Endothelial cell of umbilical vein (primary cell): ENCODE measurements around the gene RD3L. TPM values are rescaled to one million over a fixed set of nuclear protein-coding genes. Genes with fewer than 3 reads are reported as not detected.

Experiments used
- BruUV-seq: library from RNA; stranded (reverse); fragments of 400-500 nt; replicated peaks from 2 replicates; lab custom pipeline; 2021; lab: Mats Ljungman, UMichigan
- CTCF ChIA-PET: fragments of 300-600, 350-600 bp; sonication (Branson Sonifier 250); formaldehyde crosslinking; loops from one replicate; lab custom pipeline; 2021; ENCODE audit warnings: antibody characterized with exemption, inconsistent platforms; lab: Charles Lee
- POLR2A ChIA-PET: fragments of 300-600, 350-600 bp; sonication (Branson Sonifier 250); formaldehyde crosslinking; loops from one replicate; lab custom pipeline; 2021; ENCODE audit warnings: antibody characterized with exemption, inconsistent platforms; lab: Charles Lee
- DNase-seq: peaks from one replicate; pipeline ENCODE4 v3.0.0-alpha.2; 2011; ENCODE audit warnings: low read depth, low spot score
- FAIRE-seq: peaks from 2 replicates; lab custom pipeline; 2011; peaks lifted over from hg19 to GRCh38; lab: Jason Lieb, UNC
- H2AFZ ChIP-seq: 2 replicates; pipeline ENCODE4 v1.6.0; 2012; ENCODE audit warnings: low read depth, low read length, control low read depth, inconsistent platforms
- H3K27ac ChIP-seq: 2 replicates; pipeline ENCODE4 v1.5.1; 2011; ENCODE audit warnings: low read depth, mild to moderate bottlenecking, control low read depth, low read length, moderate library complexity; ENCODE audit not compliant: insufficient read depth
- H3K27me3 ChIP-seq, 2 experiments: 2 replicates each; pipeline versions ENCODE4 v1.6.0 to v1.6.1; 2011; ENCODE audit warnings: low read length in 2 of 2, mixed read lengths in 1 of 2; ENCODE audit not compliant: control insufficient read depth in 2 of 2, insufficient read depth in 2 of 2
- H3K36me3 ChIP-seq, 2 experiments: 2 replicates in 1 of 2; 3 replicates in 1 of 2; pipeline ENCODE4 v1.5.1; 2011; ENCODE audit warnings: low read length in 2 of 2, mild to moderate bottlenecking in 1 of 2, moderate library complexity in 1 of 2; ENCODE audit not compliant: control insufficient read depth in 2 of 2, insufficient read depth in 2 of 2; ENCODE audit errors: extremely low read depth in 1 of 2
- H3K4me1 ChIP-seq: 3 replicates; pipeline ENCODE4 v1.5.1; 2011; ENCODE audit warnings: mild to moderate bottlenecking, low read length; ENCODE audit not compliant: control insufficient read depth, insufficient read depth; ENCODE audit errors: extremely low read depth
- H3K4me2 ChIP-seq: 2 replicates; pipeline ENCODE4 v1.6.1; 2011; ENCODE audit warnings: low read length, control low read depth, mixed read lengths; ENCODE audit not compliant: insufficient read depth
- H3K4me3 ChIP-seq, 3 experiments: fragments of 200-600 bp in 1 of 3; sonication (generic), shearing (Covaris generic) in 1 of 3; replicated peaks in 1 of 3; 2 replicates each; pipeline ENCODE4 v1.5.1; 2011 to 2016; ENCODE audit warnings: control low read depth in 3 of 3, low read length in 3 of 3, mild to moderate bottlenecking in 2 of 3, inconsistent platforms in 1 of 3, low read depth in 1 of 3, moderate library complexity in 1 of 3; ENCODE audit not compliant: insufficient read depth in 1 of 3
- H3K79me2 ChIP-seq: 2 replicates; pipeline ENCODE4 v1.6.0; 2012; ENCODE audit warnings: low read length, inconsistent platforms; ENCODE audit not compliant: control insufficient read depth, insufficient read depth
- H3K9ac ChIP-seq: replicated peaks from 2 replicates; pipeline ENCODE3; 2011; ENCODE audit warnings: low read length, control low read depth; ENCODE audit not compliant: insufficient read depth; ENCODE audit errors: extremely low read depth
- H3K9me1 ChIP-seq: replicated peaks from 3 replicates; pipeline ENCODE4 v1.6.0; 2011; ENCODE audit warnings: mild to moderate bottlenecking, low read length; ENCODE audit not compliant: control insufficient read depth, insufficient read depth; ENCODE audit errors: extremely low read depth
- H3K9me3 ChIP-seq: replicated peaks from 2 replicates; pipeline ENCODE4 v1.5.1; 2012; ENCODE audit warnings: low read length, inconsistent platforms; ENCODE audit not compliant: control insufficient read depth, insufficient read depth
- H4K20me1 ChIP-seq: replicated peaks from 2 replicates; pipeline ENCODE3; 2011; ENCODE audit warnings: mild to moderate bottlenecking, low read length; ENCODE audit not compliant: control insufficient read depth, insufficient read depth; ENCODE audit errors: extremely low read depth
- EZH2 ChIP-seq: IDR thresholded peaks from 2 replicates; pipeline ENCODE4 v1.6.1; 2012; ENCODE audit warnings: borderline replicate concordance, low read depth, mild to moderate bottlenecking, moderate library complexity, low read length, inconsistent platforms; ENCODE audit not compliant: severe bottlenecking
- GATA2 ChIP-seq: IDR thresholded peaks from 2 replicates; pipeline ENCODE4 v1.7.0; 2011; ENCODE audit warnings: low read depth, mild to moderate bottlenecking, moderate library complexity, mixed read lengths, low read length; ENCODE audit not compliant: insufficient read length, insufficient read depth
- JUN ChIP-seq: IDR thresholded peaks from 2 replicates; pipeline ENCODE4 v1.6.1; 2011; ENCODE audit warnings: borderline replicate concordance, low read depth; ENCODE audit not compliant: insufficient read length, insufficient read depth
- MYC ChIP-seq: IDR thresholded peaks from one replicate; pipeline ENCODE4 v1.6.1; 2011; ENCODE audit warnings: mild to moderate bottlenecking, low read depth, low read length
- dilution Hi-C: fragments of 300-500 bp; cut with MboI; formaldehyde crosslinking; loops from one replicate; pipeline ENCODE4 v1.15.0; 2019; ENCODE audit warnings: low sequenced_read_pairs; ENCODE audit not compliant: extremely low pct_ligation_motif_present
- intact Hi-C: fragments of 100-400 bp; cut with micrococcal nuclease; formaldehyde crosslinking; loops from one replicate; pipeline ENCODE4 v1.10.0; 2022
- polyA plus RNA-seq, 4 experiments: library from polyadenylated mRNA; depleted of rRNA in 3 of 4; stranded (reverse) in 3 of 4; unstranded in 1 of 4; fragments of >200 nt; gene quantifications; 2 replicates each; pipeline versions ENCODE4 v1.2.1 to v1.2.3, GENCODE V29; 2011 to 2012; ENCODE audit warnings: missing spikeins in 1 of 4
- total RNA-seq: library from RNA; stranded (reverse); gene quantifications from 2 replicates; pipeline ENCODE4 v1.2.3, GENCODE V29; 2021
- TF ChIP-seq, protein P1 (sequence below): IDR thresholded peaks from 2 replicates; pipeline ENCODE4 v1.6.1; 2011; ENCODE audit not compliant: insufficient read depth, insufficient read length

Gene RD3L
- total and polyA plus RNA-seq, 2 donors (not counting 3 experiments of a cell fraction or from before 2014, with no cell fraction given): not detected

DNA sequence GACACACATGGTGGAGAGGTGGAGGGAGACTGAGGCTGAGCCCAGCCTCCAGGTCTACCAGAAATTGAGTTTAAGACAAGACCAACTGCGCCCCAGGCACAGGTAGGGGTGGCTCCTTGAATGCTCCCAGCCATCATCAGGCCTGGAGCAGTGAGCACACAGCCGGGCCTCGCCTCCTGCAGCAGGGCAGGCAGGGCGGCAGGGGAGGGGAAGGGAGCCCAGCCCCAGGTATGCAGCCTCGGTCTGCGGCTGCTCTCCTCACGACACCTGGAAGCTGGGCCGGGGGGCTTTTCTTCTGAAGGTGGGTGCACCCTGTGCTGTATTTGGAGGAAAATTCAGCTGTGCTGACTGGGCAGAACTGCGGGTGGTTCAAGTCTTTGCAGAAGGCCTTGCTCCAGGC, 43.6 kb downstream of the RD3L start:
- no peaks in the 10 kb centered on the region for H3K4me1 ChIP-seq
- intact Hi-C loops: no loop called here
- H3K4me3 ChIP-seq: no peak overlapping the region
- H3K9me3 ChIP-seq: no peaks in the 10 kb centered on the region
- no peak overlapping the region for H2AFZ ChIP-seq
- ChIA-PET POLR2A (no interaction called here), CTCF (interaction anchor here (3.7 kb wide), 1 partner anchor 90 kb away, joined by 55 read pairs; no protein-coding TSS in a partner anchor)
- DNase-seq (no peak), FAIRE-seq (no peak)
- no peaks in the 10 kb centered on the region for H4K20me1 ChIP-seq
- H3K4me2 ChIP-seq: no peak overlapping the region
- H3K27me3 ChIP-seq: no peaks in the 10 kb centered on the region
- no TSS peak for BruUV-seq
- H3K9me1 ChIP-seq: no peaks in the 10 kb centered on the region
- no peaks in the 10 kb centered on the region for H3K79me2 ChIP-seq
- dilution Hi-C loops: no loop called here
- H3K27ac ChIP-seq: no peak overlapping the region
- no peak overlapping the region for H3K9ac ChIP-seq
- no peaks in the 10 kb centered on the region for H3K36me3 ChIP-seq
- TF ChIP-seq JUN: no peak
- no peak for TF ChIP-seq EZH2
- TF ChIP-seq GATA2: no peak
- no peak for TF ChIP-seq MYC

DNA sequence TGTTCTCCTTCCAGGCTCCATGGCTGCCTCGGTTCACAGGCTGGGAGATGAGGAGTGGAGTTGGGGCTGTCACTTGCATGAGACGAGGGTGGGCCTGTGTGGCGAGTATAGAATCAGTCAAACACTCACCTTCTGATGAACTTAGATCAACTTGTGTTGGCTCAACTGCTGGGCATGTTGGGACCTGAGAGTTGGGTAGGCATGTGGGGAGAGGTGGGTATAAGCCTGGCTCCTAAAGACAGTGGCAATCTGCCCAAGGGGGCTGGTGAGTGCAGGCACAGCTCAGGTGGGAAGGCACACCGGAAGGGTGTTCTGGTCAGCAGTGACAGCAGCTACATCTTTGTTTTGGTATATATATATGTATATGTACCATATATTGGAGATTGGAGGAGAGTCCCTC, 44.1 kb downstream of the RD3L start:
- DNase-seq (no peak), FAIRE-seq (no peak)
- Histone ChIP-seq H3K9ac (no peak overlapping the region), H3K4me2 (no peak overlapping the region), H2AFZ (no peak overlapping the region), H3K4me3 (no peak overlapping the region), H3K27ac (no peak overlapping the region), H3K36me3 (no peaks in the 10 kb centered on the region), H3K9me3 (no peaks in the 10 kb centered on the region), H3K79me2 (no peaks in the 10 kb centered on the region), H3K9me1 (no peaks in the 10 kb centered on the region), H4K20me1 (no peaks in the 10 kb centered on the region), H3K27me3 (no peaks in the 10 kb centered on the region), H3K4me1 (no peaks in the 10 kb centered on the region)
- no TSS peak for BruUV-seq
- intact Hi-C loops (no loop called here), dilution Hi-C loops (no loop called here)
- POLR2A ChIA-PET: no interaction called here
- TF ChIP-seq, protein P1, sequence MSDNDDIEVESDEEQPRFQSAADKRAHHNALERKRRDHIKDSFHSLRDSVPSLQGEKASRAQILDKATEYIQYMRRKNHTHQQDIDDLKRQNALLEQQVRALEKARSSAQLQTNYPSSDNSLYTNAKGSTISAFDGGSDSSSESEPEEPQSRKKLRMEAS: no peak
- CTCF ChIA-PET: interaction anchor here (3.7 kb wide), 1 partner anchor 89 kb away, joined by 55 read pairs; no protein-coding TSS in a partner anchor
